ENCODE data around the gene SOHLH1. TPM values are rescaled to one million over a fixed set of nuclear protein-coding genes. Genes with fewer than 3 reads are reported as not detected.

Gene SOHLH1
- total and polyA plus RNA-seq, 10 donors: 0.07 to 0.10 TPM; not detected in 8

DNA sequence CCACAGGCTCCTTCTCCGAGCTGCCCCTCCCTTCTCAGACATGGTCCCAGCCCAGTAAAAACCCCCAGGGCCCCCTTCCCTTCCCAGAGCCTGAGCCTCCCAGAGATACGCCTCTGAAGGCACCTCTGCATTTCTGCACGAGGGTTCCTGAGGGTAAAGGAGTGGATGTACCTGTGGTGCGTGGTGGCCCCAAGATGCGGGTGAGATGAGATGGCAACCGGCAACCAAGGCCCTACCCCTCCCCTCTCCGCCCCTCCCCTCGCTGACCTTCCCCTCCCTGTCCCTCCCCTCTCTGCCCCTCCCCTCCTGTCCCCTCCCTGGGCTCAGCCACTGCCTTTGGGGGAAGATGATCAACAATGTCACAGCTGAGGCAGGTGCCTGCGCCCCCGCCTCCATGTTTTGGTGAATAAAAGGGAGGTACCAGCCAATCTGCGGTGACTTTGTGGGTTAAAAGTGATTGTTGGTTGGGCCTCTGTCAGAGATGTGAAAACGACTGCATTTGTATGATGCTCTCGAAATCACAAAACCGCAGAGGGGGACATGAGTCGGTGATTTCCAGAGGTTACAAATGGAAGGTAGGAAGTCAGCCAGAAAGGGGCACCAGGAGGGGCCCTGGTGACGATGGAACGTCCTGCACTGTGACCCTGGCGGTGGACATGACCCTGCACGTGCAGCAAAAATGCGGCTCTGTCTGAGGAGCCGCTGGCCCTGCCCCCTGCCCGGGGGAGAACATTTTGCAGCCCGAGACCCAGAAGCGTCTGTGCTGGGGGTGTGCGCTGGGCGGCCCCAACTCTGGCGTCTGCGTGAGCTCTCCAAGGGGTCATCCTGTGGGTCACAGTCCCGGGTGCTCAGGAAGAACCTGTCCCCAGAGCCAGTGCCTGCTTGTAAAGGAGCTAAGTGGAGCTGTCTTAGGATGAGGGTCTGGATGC, 32.5 kb downstream of the SOHLH1 start:
- WGBS, 5 donors: 66 to 77% (median 71%) methylated on average over 17 to 29 of the region's 29 CpGs
- intact Hi-C loops (cut with DNase I; ENCODE audit: low total_unique reads): no loop called here
- no peaks in the 10 kb centered on the region for H3K4me1 ChIP-seq
- no peak for TF ChIP-seq POLR2A (IDR thresholded peaks at IDR 0.05)
- TF ChIP-seq, protein P1, sequence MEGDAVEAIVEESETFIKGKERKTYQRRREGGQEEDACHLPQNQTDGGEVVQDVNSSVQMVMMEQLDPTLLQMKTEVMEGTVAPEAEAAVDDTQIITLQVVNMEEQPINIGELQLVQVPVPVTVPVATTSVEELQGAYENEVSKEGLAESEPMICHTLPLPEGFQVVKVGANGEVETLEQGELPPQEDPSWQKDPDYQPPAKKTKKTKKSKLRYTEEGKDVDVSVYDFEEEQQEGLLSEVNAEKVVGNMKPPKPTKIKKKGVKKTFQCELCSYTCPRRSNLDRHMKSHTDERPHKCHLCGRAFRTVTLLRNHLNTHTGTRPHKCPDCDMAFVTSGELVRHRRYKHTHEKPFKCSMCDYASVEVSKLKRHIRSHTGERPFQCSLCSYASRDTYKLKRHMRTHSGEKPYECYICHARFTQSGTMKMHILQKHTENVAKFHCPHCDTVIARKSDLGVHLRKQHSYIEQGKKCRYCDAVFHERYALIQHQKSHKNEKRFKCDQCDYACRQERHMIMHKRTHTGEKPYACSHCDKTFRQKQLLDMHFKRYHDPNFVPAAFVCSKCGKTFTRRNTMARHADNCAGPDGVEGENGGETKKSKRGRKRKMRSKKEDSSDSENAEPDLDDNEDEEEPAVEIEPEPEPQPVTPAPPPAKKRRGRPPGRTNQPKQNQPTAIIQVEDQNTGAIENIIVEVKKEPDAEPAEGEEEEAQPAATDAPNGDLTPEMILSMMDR (IDR thresholded peaks at IDR 0.05 in 8 of 11, conservative IDR thresholded peaks at IDR 0.05 in 3 of 11): no peak
- no peak for TF ChIP-seq POLR2AphosphoS5 (IDR thresholded peaks at IDR 0.05)
- H3K27ac ChIP-seq: no peak overlapping the region
- H3K27me3 ChIP-seq (replicated peaks in 1 of 7): peaks cover 0 to 59% (median 0%) of the 10 kb centered on the region in 7 donors
- peaks cover 0 to 13% (median 0%) of the 10 kb centered on the region in 8 donors for H3K9me3 ChIP-seq
- peak; percentile 32 for DNase-seq
- H3K4me3 ChIP-seq: no peak overlapping the region
- H3K36me3 ChIP-seq: no peaks in the 10 kb centered on the region

DNA sequence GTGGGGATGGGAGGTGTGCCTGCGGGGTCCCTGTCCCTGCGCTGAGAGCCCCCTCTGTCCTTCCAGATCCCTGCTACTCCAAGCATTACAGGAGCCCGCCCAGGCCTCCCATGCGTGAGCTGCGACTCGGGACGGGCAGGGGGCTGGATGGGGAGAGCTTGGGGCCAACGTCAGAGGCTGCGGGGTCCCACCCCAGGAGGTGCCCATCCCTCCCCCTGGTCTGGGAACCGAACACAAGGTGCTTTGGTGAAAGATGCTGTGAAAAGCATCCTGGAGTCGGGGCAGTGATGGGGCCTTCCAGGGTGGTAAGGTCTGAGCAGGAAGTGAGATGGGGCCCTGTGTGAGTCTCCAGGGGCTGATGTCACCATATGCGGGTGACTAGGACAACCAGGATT, 33.5 kb downstream of the SOHLH1 start:
- intact Hi-C loops (cut with DNase I; ENCODE audit: low total_unique reads): no loop called here
- Histone ChIP-seq H3K36me3 (no peaks in the 10 kb centered on the region), H3K9me3 (peaks cover 0 to 13% (median 0%) of the 10 kb centered on the region in 8 donors), H3K27me3 (replicated peaks in 1 of 7) (peaks cover 0 to 49% (median 0%) of the 10 kb centered on the region in 7 donors), H3K4me3 (no peak overlapping the region), H3K4me1 (no peaks in the 10 kb centered on the region), H3K27ac (no peak overlapping the region)
- DNase-seq: peak; percentile 37
- WGBS, 5 donors: 57 to 80% (median 68%) methylated on average over 2 to 12 of the region's 12 CpGs
- TF ChIP-seq POLR2AphosphoS5 (IDR thresholded peaks at IDR 0.05): no peak
- TF ChIP-seq, protein P1 (IDR thresholded peaks at IDR 0.05 in 8 of 11, conservative IDR thresholded peaks at IDR 0.05 in 3 of 11): no peak
- no peak for TF ChIP-seq POLR2A (IDR thresholded peaks at IDR 0.05)

DNA sequence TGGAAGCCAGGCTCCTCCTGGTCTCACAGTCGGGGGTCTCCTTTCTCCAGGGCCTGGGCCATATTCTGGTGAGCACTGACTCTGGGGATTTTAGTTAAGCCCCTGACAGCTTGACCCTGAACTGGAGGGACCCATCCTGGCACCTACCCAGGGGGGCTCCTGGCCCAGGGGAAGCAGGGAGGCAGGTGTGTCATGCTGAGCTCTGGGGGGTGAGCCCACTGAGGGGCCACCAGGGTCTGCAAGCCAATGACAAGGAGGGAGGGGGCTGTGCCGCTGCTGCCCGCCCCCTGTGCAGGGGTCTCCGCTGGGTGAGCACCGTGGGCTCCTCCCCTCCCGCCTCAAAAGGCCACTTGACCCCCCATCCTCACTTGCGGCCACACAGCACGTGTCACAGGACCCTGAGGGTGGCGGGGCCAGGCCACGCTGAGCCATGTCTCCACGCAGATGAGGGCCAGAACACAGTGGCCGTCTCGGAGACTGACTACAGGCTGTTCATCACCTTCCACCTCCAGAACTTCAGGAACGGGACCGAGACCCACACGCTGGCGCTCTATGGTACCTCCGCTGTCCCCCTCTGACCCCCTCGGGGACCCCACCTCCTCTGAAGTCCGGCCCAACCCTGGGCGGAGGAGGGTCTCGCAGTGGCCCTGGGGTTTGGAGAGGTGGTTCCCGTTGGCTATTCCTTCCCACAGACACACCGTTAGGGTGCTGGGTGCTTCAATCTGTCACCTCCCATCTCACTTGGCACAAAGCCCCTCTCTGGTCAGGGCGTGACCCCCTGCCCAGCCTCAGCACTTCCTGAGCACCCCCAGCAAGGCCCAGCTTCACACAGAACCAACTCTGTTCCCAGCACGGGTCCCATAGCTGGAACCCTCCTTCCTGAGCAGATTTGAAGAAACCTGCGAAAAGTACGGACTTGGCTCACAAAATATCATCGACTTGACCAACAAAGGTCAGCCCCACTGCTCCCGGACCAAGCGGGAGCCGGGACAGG, 34.2 kb downstream of the SOHLH1 start:
- Histone ChIP-seq H3K9me3 (peaks cover 0 to 13% (median 0%) of the 10 kb centered on the region in 8 donors), H3K4me3 (no peak overlapping the region), H3K27ac (no peak overlapping the region), H3K4me1 (no peaks in the 10 kb centered on the region), H3K36me3 (no peaks in the 10 kb centered on the region), H3K27me3 (replicated peaks in 1 of 7) (peaks cover 0 to 43% (median 0%) of the 10 kb centered on the region in 7 donors)
- DNase-seq: peak; percentile 56
- intact Hi-C loops (cut with DNase I; ENCODE audit: low total_unique reads): no loop called here
- 77 to 80% (median 78%) methylated on average over 10 to 32 of the region's 32 CpGs for WGBS, 5 donors
- TF ChIP-seq POLR2AphosphoS5 (IDR thresholded peaks at IDR 0.05) (no peak), POLR2A (IDR thresholded peaks at IDR 0.05) (no peak)
- TF ChIP-seq, protein P1 (IDR thresholded peaks at IDR 0.05 in 8 of 11, conservative IDR thresholded peaks at IDR 0.05 in 3 of 11): no peak

All from spleen (tissue), 11 donors.